Small intestine (tissue), 7 donors: ENCODE data around the gene MICU1. TPM values are rescaled to one million over a fixed set of nuclear protein-coding genes. Genes with fewer than 3 reads are reported as not detected.
"Not testable (repeated sequence)": the region's sequence is repeated elsewhere in the genome, so short reads cannot be mapped to it uniquely, and the experiment has no call there.

Experiments
- DNase-seq, 2 donors: peaks; one replicate each; pipeline versions ENCODE4 v3.0.0 to v3.0.0-alpha.2; 2013
- FAIRE-seq: peaks from 2 replicates; lab custom pipeline; 2012; peaks lifted over from hg19 to GRCh38; lab: Jason Lieb, UNC
- H3K27ac ChIP-seq, 3 donors: one replicate each; pipeline ENCODE4 v1.5.1; 2013; ENCODE audit warnings: low read length in 2 of 3, mild to moderate bottlenecking in 2 of 3, control low read depth in 1 of 3, inconsistent platforms in 1 of 3, low read depth in 1 of 3, moderate library complexity in 1 of 3
- H3K27me3 ChIP-seq, 3 donors: one replicate each; pipeline ENCODE4 v1.6.1; 2013; ENCODE audit warnings: low read length in 3 of 3, inconsistent platforms in 1 of 3; ENCODE audit not compliant: control insufficient read depth in 3 of 3, insufficient read depth in 3 of 3
- H3K36me3 ChIP-seq, 3 donors: one replicate each; pipeline ENCODE4 v1.6.1; 2013; ENCODE audit warnings: low read length in 3 of 3, inconsistent platforms in 1 of 3, low read depth in 1 of 3, mild to moderate bottlenecking in 1 of 3, moderate library complexity in 1 of 3; ENCODE audit not compliant: control insufficient read depth in 3 of 3, insufficient read depth in 2 of 3
- H3K4me1 ChIP-seq, 3 donors: one replicate each; pipeline ENCODE4 v1.6.1; 2013; ENCODE audit warnings: low read length in 2 of 3, inconsistent platforms in 1 of 3, low read depth in 1 of 3, mild to moderate bottlenecking in 1 of 3, moderate library complexity in 1 of 3; ENCODE audit not compliant: control insufficient read depth in 3 of 3, insufficient read depth in 2 of 3
- H3K4me3 ChIP-seq, 3 donors: one replicate each; pipeline ENCODE4 v1.5.1; 2013; ENCODE audit warnings: low read length in 3 of 3, control low read depth in 1 of 3, inconsistent platforms in 1 of 3, low read depth in 1 of 3, mild to moderate bottlenecking in 1 of 3, moderate library complexity in 1 of 3
- H3K9me3 ChIP-seq, 2 donors: one replicate each; pipeline ENCODE4 v1.6.1; 2013; ENCODE audit warnings: low read depth in 1 of 2, low read length in 1 of 2; ENCODE audit not compliant: control insufficient read depth in 2 of 2, insufficient read depth in 1 of 2
- WGBS, 3 donors: extraction: QIAGEN DNeasy Blood & Tissue Kit; methylation state at CpG; one replicate each; pipeline ENCODE4 v1.1.7; 2013; 5-methylcytosine and 5-hydroxymethylcytosine counted together
- polyA plus RNA-seq, 4 donors: library from polyadenylated mRNA; stranded (reverse) in 3 of 4; unstranded in 1 of 4; fragments of 200-250 nt in 3 of 4; fragments of 120-200 nt in 1 of 4; gene quantifications; one replicate each; pipeline versions ENCODE4 v1.2.1 to v1.2.3, GENCODE V29; 2013
- donor health status: healthy with polysubstance abuse.
- donor health status: control.
- donor health status: control.
- donor health status: Bipolar disorder and iron deficiency.
- donor health status: healthy.

The MICU1 gene
- polyA plus RNA-seq, 4 donors: 32.5 to 64.1 (median 45.1) TPM

- DNase-seq (peak; percentile 92 to 98), FAIRE-seq (no peak)
- peaks cover 2 to 15% (median 3%) of the 10 kb centered on the region in 3 donors for H3K4me1 ChIP-seq
- H3K36me3 ChIP-seq: peaks cover 0 to 28% (median 0%) of the 10 kb centered on the region in 3 donors
- WGBS, 3 donors: 0% methylated on average over 70 to 74 of the region's 74 CpGs
- no peaks in the 10 kb centered on the region for H3K27me3 ChIP-seq
- peak within 1 kb of the TSS; percentile 67 to 94 (median 89) for H3K4me3 ChIP-seq
- H3K9me3 ChIP-seq: no peaks in the 10 kb centered on the region
- peak within 1 kb of the TSS; percentile 81 to 100 (median 93) for H3K27ac ChIP-seq
These were observed 271.3 kb downstream of the MICU1 start, which contains the start of gene DNAJB12 for GRCh38 chr10:72354356-72355213. DNAJB12 (minus strand) TSS chr10:72354919; CDS start chr10:72354897, 22 bp downstream.

GRCh38 chr10:72353965-72354355, 271.9 kb downstream of the MICU1 start:
- WGBS, 3 donors: 0 to 1% (median 1%) methylated on average over 23 of the region's 23 CpGs
- H3K36me3 ChIP-seq: peaks cover 0 to 34% (median 0%) of the 10 kb centered on the region in 3 donors
- H3K27ac ChIP-seq: peak overlapping the region; percentile 81 to 100 (median 93)
- peaks cover 2 to 15% (median 3%) of the 10 kb centered on the region in 3 donors for H3K4me1 ChIP-seq
- no peaks in the 10 kb centered on the region for H3K27me3 ChIP-seq
- H3K4me3 ChIP-seq: peak overlapping the region; percentile 67 to 94 (median 89)
- FAIRE-seq: no peak
- no peaks in the 10 kb centered on the region for H3K9me3 ChIP-seq
- no peak for DNase-seq

GRCh38 chr10:72353028-72353964, 272.6 kb downstream of the MICU1 start:
- FAIRE-seq (no peak), DNase-seq (peak; percentile 59 to 69)
- Histone ChIP-seq H3K9me3 (no peaks in the 10 kb centered on the region), H3K4me3 (peak overlapping the region; percentile 67 to 94 (median 89)), H3K27ac (peak overlapping the region; percentile 81 to 100 (median 93)), H3K36me3 (peaks cover 0 to 41% (median 2%) of the 10 kb centered on the region in 3 donors), H3K27me3 (no peaks in the 10 kb centered on the region), H3K4me1 (peaks cover 2 to 15% (median 3%) of the 10 kb centered on the region in 3 donors)
- 29 to 42% (median 29%) methylated on average over 17 to 18 of the region's 18 CpGs for WGBS, 3 donors

- no peak for FAIRE-seq
- 92 to 97% (median 94%) methylated on average over 6 of the region's 6 CpGs for WGBS, 3 donors
These were observed 274.4 kb downstream of the MICU1 start for GRCh38 chr10:72351479-72351878.

GRCh38 chr10:72349438-72349837, 276.4 kb downstream of the MICU1 start:
- no peak for FAIRE-seq
- WGBS, 3 donors: 62 to 78% (median 75%) methylated on average over 2 of the region's 2 CpGs
- H3K27ac ChIP-seq: no peak overlapping the region

More at GRCh38 chr10:72351479-72351878, 274.4 kb downstream of the MICU1 start:
- Histone ChIP-seq H3K27me3 (no peaks in the 10 kb centered on the region), H3K36me3 (peaks cover 0 to 50% (median 2%) of the 10 kb centered on the region in 3 donors), H3K27ac (no peak overlapping the region), H3K9me3 (no peaks in the 10 kb centered on the region), H3K4me1 (peaks cover 2 to 15% (median 3%) of the 10 kb centered on the region in 3 donors), H3K4me3 (no peak overlapping the region)
- DNase-seq: no peak

GRCh38 chr10:72348282-72348681, 277.6 kb downstream of the MICU1 start:
- Histone ChIP-seq H3K9me3 (no peaks in the 10 kb centered on the region), H3K27ac (no peak overlapping the region), H3K36me3 (peaks cover under 1 to 70% (median 10%) of the 10 kb centered on the region in 3 donors), H3K27me3 (no peaks in the 10 kb centered on the region), H3K4me3 (no peak overlapping the region), H3K4me1 (peaks cover 2 to 7% (median 3%) of the 10 kb centered on the region in 3 donors)
- no peak for DNase-seq
- WGBS, 3 donors: 90 to 96% (median 91%) methylated on average over 7 of the region's 7 CpGs
- FAIRE-seq: no peak

More at GRCh38 chr10:72349438-72349837, 276.4 kb downstream of the MICU1 start:
- no peak for DNase-seq
- H3K9me3 ChIP-seq: no peaks in the 10 kb centered on the region
- H3K4me1 ChIP-seq: peaks cover 2 to 11% (median 3%) of the 10 kb centered on the region in 3 donors
- no peaks in the 10 kb centered on the region for H3K27me3 ChIP-seq
- peaks cover 0 to 59% (median 6%) of the 10 kb centered on the region in 3 donors for H3K36me3 ChIP-seq
- H3K4me3 ChIP-seq: no peak overlapping the region

- DNase-seq, H3K4me3 ChIP-seq, H3K4me1 ChIP-seq, H3K9me3 ChIP-seq, H3K27ac ChIP-seq, FAIRE-seq, H3K27me3 ChIP-seq: not testable (repeated sequence)
- 95 to 98% (median 96%) methylated on average over 7 of the region's 7 CpGs for WGBS, 3 donors
- H3K36me3 ChIP-seq: peaks cover 5 to 76% (median 10%) of the 10 kb centered on the region in 3 donors
These were observed 279.8 kb downstream of the MICU1 start for GRCh38 chr10:72346117-72346516.

GRCh38 chr10:72344932-72345331, 280.9 kb downstream of the MICU1 start:
- DNase-seq (no peak), FAIRE-seq (no peak)
- H3K27ac ChIP-seq: no peak overlapping the region
- WGBS, 3 donors: 68 to 79% (median 74%) methylated on average over 11 of the region's 11 CpGs
- H3K36me3 ChIP-seq: peaks cover 5 to 77% (median 10%) of the 10 kb centered on the region in 3 donors
- H3K9me3 ChIP-seq: no peaks in the 10 kb centered on the region
- no peaks in the 10 kb centered on the region for H3K4me1 ChIP-seq
- no peaks in the 10 kb centered on the region for H3K27me3 ChIP-seq
- H3K4me3 ChIP-seq: no peak overlapping the region
